SK-N-SH (cell line): ENCODE measurements around the gene PYCARD. TPM values are rescaled to one million over a fixed set of nuclear protein-coding genes. Genes with fewer than 3 reads are reported as not detected.

Source experiments
- CTCF ChIA-PET: fragments of 300-600, 350-600 bp; formaldehyde crosslinking; extraction: SDS; loops from one replicate; lab custom pipeline; 2021; lab: Yijun Ruan, JAX
- POLR2A ChIA-PET: fragments of 350-600 bp; sonication (Branson Sonifier 250); formaldehyde crosslinking; extraction: SDS; loops from one replicate; lab custom pipeline; 2020; ENCODE audit warnings: antibody characterized with exemption, inconsistent platforms; lab: Yijun Ruan, JAX
- DNase-seq: peaks from one replicate; pipeline ENCODE4 v3.0.0; 2012
- H2AFZ ChIP-seq: fragments of 200-600 bp; sonication (generic); 2 replicates; pipeline ENCODE4 v1.8.1; 2016; ENCODE audit warnings: antibody characterized with exemption, mild to moderate bottlenecking, low read depth
- H3F3A ChIP-seq: fragments of 200-600 bp; sonication (generic); replicated peaks from 2 replicates; pipeline ENCODE3; 2016; ENCODE audit warnings: antibody characterized with exemption, mild to moderate bottlenecking; ENCODE audit not compliant: insufficient read depth
- H3K27ac ChIP-seq, 2 experiments: fragments of 200-500 bp in 1 of 2; fragments of 200-600 bp in 1 of 2; sonication (Bioruptor generic) in 1 of 2; sonication (generic), shearing (Covaris generic) in 1 of 2; 2 replicates each; pipeline versions ENCODE4 v1.5.1 to v1.6.1; 2014 to 2016; ENCODE audit warnings: low read depth in 2 of 2, inconsistent platforms in 1 of 2, low read length in 1 of 2, mild to moderate bottlenecking in 1 of 2, mixed read lengths in 1 of 2
- H3K27me3 ChIP-seq: fragments of 200-600 bp; sonication (generic), shearing (Covaris generic); 2 replicates; pipeline ENCODE4 v1.6.1; 2016; ENCODE audit warnings: mixed run types; ENCODE audit not compliant: insufficient read depth
- H3K36me3 ChIP-seq, 2 experiments: fragments of 200-500 bp in 1 of 2; fragments of 200-600 bp in 1 of 2; sonication (Bioruptor generic) in 1 of 2; sonication (generic) in 1 of 2; replicated peaks in 1 of 2; 2 replicates each; pipeline versions ENCODE3 to v1.5.1; 2014 to 2016; ENCODE audit warnings: low read length in 1 of 2, mild to moderate bottlenecking in 1 of 2; ENCODE audit not compliant: insufficient read depth in 2 of 2, control insufficient read depth in 1 of 2
- H3K4me1 ChIP-seq, 2 experiments: fragments of 200-500 bp in 1 of 2; fragments of 200-600 bp in 1 of 2; sonication (Bioruptor generic) in 1 of 2; sonication (generic), shearing (Covaris generic) in 1 of 2; 2 replicates each; pipeline versions ENCODE4 v1.5.1 to v1.6.1; 2014 to 2016; ENCODE audit warnings: low read depth in 1 of 2, low read length in 1 of 2, mixed run types in 1 of 2; ENCODE audit not compliant: insufficient read depth in 2 of 2, control insufficient read depth in 1 of 2
- H3K4me2 ChIP-seq: fragments of 200-600 bp; sonication (generic), shearing (Covaris generic); 2 replicates; pipeline ENCODE4 v1.6.1; 2017; ENCODE audit warnings: mixed run types
- H3K4me3 ChIP-seq, 2 experiments: fragments of 200-500 bp in 1 of 2; fragments of 200-600 bp in 1 of 2; sonication (Bioruptor generic) in 1 of 2; sonication (generic), shearing (Covaris generic) in 1 of 2; 2 replicates each; pipeline versions ENCODE4 v1.5.1 to v1.8.1; 2014 to 2016; ENCODE audit warnings: low read depth in 2 of 2, inconsistent platforms in 1 of 2, low read length in 1 of 2, mild to moderate bottlenecking in 1 of 2, mixed read lengths in 1 of 2, moderate library complexity in 1 of 2
- H3K79me2 ChIP-seq: fragments of 200-600 bp; sonication (generic); 2 replicates; pipeline ENCODE4 v1.8.1; 2017; ENCODE audit warnings: mild to moderate bottlenecking; ENCODE audit not compliant: insufficient read depth
- H3K9ac ChIP-seq: fragments of 200-600 bp; sonication (generic); 2 replicates; pipeline ENCODE4 v1.6.1; 2017; ENCODE audit warnings: mixed run types
- H3K9me2 ChIP-seq: fragments of 200-600 bp; sonication (generic); 2 replicates; pipeline ENCODE4 v1.6.1; 2017; ENCODE audit warnings: mixed run types
- H3K9me3 ChIP-seq: fragments of 200-600 bp; sonication (generic); 2 replicates; pipeline ENCODE4 v1.6.1; 2017; ENCODE audit warnings: mixed run types, mild to moderate bottlenecking, moderate library complexity
- H4K20me1 ChIP-seq: fragments of 200-600 bp; sonication (generic); 2 replicates; pipeline ENCODE4 v1.6.1; 2017; ENCODE audit warnings: mild to moderate bottlenecking, mixed run types; ENCODE audit not compliant: insufficient read depth
- CHD2 ChIP-seq: fragments of 150-350 bp; IDR thresholded peaks from 2 replicates; pipeline ENCODE4 v1.6.1; 2018; ENCODE audit warnings: low read length; ENCODE audit not compliant: partially characterized antibody
- EZH2phosphoT487 ChIP-seq: fragments of 200-600 bp; sonication (generic); IDR thresholded peaks from 2 replicates; pipeline ENCODE4 v1.6.1; 2017; ENCODE audit warnings: low read depth, mixed run types, mild to moderate bottlenecking, antibody characterized with exemption, moderate library complexity, borderline replicate concordance
- FOSL2 ChIP-seq: IDR thresholded peaks from 2 replicates; pipeline ENCODE4 v1.4.0; 2012; ENCODE audit warnings: low read depth, mild to moderate bottlenecking, moderate library complexity, borderline replicate concordance
- GABPA ChIP-seq: IDR thresholded peaks from 2 replicates; pipeline ENCODE4 v1.4.0; 2012; ENCODE audit warnings: low read depth, mild to moderate bottlenecking
- GATA2 ChIP-seq: sonication (generic); formaldehyde crosslinking; IDR thresholded peaks from 2 replicates; pipeline ENCODE4 v1.5.0; 2020; ENCODE audit warnings: mild to moderate bottlenecking, missing genetic modification reagents
- JUND ChIP-seq: IDR thresholded peaks from 2 replicates; pipeline ENCODE4 v1.4.0; 2012
- MXI1 ChIP-seq: IDR thresholded peaks from 2 replicates; pipeline ENCODE4 v1.6.1; 2012; ENCODE audit warnings: mild to moderate bottlenecking, low read depth, low read length, improper control_type of control experiment
- NRF1 ChIP-seq: IDR thresholded peaks from 2 replicates; pipeline ENCODE4 v1.6.1; 2012; ENCODE audit warnings: low read depth, mild to moderate bottlenecking, low read length
- POLR2AphosphoS5 ChIP-seq: IDR thresholded peaks from 2 replicates; pipeline ENCODE4 v1.6.1; 2012; ENCODE audit warnings: low read depth, low read length
- SIN3A ChIP-seq: IDR thresholded peaks from 2 replicates; pipeline ENCODE4 v1.6.1; 2012; ENCODE audit warnings: low read depth, mild to moderate bottlenecking, low read length, moderate library complexity, borderline replicate concordance
- SMC3 ChIP-seq: IDR thresholded peaks from 2 replicates; pipeline ENCODE4 v1.6.1; 2012; ENCODE audit warnings: low read depth, low read length, improper control_type of control experiment
- TAF1 ChIP-seq: IDR thresholded peaks from 2 replicates; pipeline ENCODE4 v1.6.1; 2012; ENCODE audit warnings: low read depth, mild to moderate bottlenecking, low read length, moderate library complexity, borderline replicate concordance
- TCF12 ChIP-seq: IDR thresholded peaks from 2 replicates; pipeline ENCODE4 v1.4.0; 2012
- YY1 ChIP-seq: IDR thresholded peaks from 2 replicates; pipeline ENCODE4 v1.4.0; 2012; ENCODE audit warnings: low read depth, mild to moderate bottlenecking
- WGBS: methylation state at CpG from one replicate; pipeline ENCODE4 v1.1.6; 2017; ENCODE audit warnings: low lambda C conversion rate; 5-methylcytosine and 5-hydroxymethylcytosine counted together
- polyA plus RNA-seq, 3 experiments: library from polyadenylated mRNA; depleted of rRNA; stranded (reverse); fragments of >200 nt; gene quantifications; 2 replicates each; pipeline ENCODE4 v1.2.3, GENCODE V29; 2012
- TF ChIP-seq, protein P1 (sequence below): fragments of 150-350 bp; IDR thresholded peaks from 2 replicates; pipeline ENCODE4 v1.6.1; 2017; ENCODE audit warnings: antibody characterized with exemption, low read length, low read depth, borderline replicate concordance
- TF ChIP-seq, protein P2 (sequence below): IDR thresholded peaks from 2 replicates; pipeline ENCODE4 v1.4.0; 2012; ENCODE audit warnings: low read depth, borderline replicate concordance

The PYCARD gene
- polyA plus RNA-seq, 1 of the 3 experiments (the other 2 are of a cell fraction), result 0.28 TPM

DNA sequence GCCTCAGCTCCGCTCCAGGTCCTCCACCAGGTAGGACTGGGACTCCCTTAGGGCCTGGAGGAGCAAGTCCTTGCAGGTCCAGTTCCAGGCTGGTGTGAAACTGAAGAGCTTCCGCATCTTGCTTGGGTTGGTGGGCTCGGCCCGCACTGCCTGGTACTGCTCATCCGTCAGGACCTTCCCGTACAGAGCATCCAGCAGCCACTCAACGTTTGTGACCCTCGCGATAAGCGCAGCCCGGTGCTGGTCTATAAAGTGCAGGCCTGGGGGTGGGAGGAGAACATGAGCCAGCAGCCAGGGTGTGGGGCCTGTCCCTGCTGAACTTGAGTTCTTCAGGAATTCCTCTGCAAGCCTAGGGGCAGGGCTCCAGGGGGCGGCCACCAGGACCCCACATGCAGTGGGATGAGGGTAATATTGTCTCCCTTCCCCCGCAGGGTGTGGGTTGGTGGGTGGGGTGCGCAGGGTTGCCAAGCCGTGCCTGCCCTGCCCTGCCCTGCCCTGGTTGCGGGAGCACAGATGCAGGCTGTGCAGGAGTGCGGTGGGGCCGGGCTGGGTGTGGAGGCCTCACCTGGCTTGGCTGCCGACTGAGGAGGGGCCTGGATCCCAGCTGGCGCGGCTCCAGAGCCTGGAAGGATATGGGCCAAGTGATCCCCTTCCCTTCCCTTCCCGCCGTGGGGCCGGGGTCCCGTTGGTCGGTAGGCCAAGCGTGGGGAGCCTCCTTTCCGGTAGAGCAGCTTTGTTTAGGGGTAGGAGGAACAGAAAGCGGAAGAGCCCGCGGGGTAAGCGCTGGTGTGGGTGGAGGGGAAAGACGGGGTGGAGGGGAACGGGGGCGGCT lies 762 bp downstream of the PYCARD start:
- Histone ChIP-seq H4K20me1 (peaks cover 37% of the 10 kb centered on the region), H3K4me1 (no peaks in the 10 kb centered on the region), H3K9me2 (no peaks in the 10 kb centered on the region), H3K9ac (no peak overlapping the region), H3F3A (peaks cover 37% of the 10 kb centered on the region), H2AFZ (no peak overlapping the region), H3K36me3 (peaks cover 0 to 5% of the 10 kb centered on the region in 2 experiments), H3K9me3 (no peaks in the 10 kb centered on the region), H3K4me2 (0 out of 2 replicates have a peak overlapping the region, but pooled peaks have one; percentile 7), H3K27ac (no peak overlapping the region)
- POLR2A ChIA-PET, result interaction anchor here (0.9 to 1.5 kb wide), 2 partner anchors 9 to 13 kb away, joined by 3 to 4 read pairs; no protein-coding TSS in a partner anchor
- CTCF ChIA-PET, result interaction anchor here (0.5 to 2.8 kb wide), 4 partner anchors 12 to 180 kb away, joined by 3 to 8 read pairs (median 4); partner anchors contain the start of gene TRIM72
- 52% methylated on average over 18 of the region's 35 CpGs for WGBS
- no peak for TF ChIP-seq CHD2
- no peak for TF ChIP-seq SIN3A
- TF ChIP-seq TAF1, result no peak
- no peak for TF ChIP-seq SMC3
- no peak; the same call in 1 of the 2 replicates for TF ChIP-seq FOSL2
- no peak for TF ChIP-seq JUND
- TF ChIP-seq EZH2phosphoT487, result no peak
- TF ChIP-seq, protein P1, sequence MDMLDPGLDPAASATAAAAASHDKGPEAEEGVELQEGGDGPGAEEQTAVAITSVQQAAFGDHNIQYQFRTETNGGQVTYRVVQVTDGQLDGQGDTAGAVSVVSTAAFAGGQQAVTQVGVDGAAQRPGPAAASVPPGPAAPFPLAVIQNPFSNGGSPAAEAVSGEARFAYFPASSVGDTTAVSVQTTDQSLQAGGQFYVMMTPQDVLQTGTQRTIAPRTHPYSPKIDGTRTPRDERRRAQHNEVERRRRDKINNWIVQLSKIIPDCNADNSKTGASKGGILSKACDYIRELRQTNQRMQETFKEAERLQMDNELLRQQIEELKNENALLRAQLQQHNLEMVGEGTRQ, result no peak
- TF ChIP-seq, protein P2, sequence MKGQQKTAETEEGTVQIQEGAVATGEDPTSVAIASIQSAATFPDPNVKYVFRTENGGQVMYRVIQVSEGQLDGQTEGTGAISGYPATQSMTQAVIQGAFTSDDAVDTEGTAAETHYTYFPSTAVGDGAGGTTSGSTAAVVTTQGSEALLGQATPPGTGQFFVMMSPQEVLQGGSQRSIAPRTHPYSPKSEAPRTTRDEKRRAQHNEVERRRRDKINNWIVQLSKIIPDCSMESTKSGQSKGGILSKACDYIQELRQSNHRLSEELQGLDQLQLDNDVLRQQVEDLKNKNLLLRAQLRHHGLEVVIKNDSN, result no peak
- TF ChIP-seq NRF1, result no peak
- no peak for TF ChIP-seq TCF12
- TF ChIP-seq YY1, result no peak
- TF ChIP-seq POLR2AphosphoS5, result no peak; the same call in none of the 2 replicates
- TF ChIP-seq GABPA, result no peak
- no peak for TF ChIP-seq GATA2 (CRISPR knock-in tag)
- no peak for TF ChIP-seq MXI1
- TF ChIP-seq, all 33 proteins: peak for 0
- Histone ChIP-seq H3K27me3 (peaks cover 5% of the 10 kb centered on the region), H3K4me3 (no peak overlapping the region), H3K79me2 (no peaks in the 10 kb centered on the region)
- DNase-seq, result peak; percentile 50
